Neural progenitor cell (in vitro differentiated cells): ENCODE data around the gene NUDT16. TPM values are rescaled to one million over a fixed set of nuclear protein-coding genes. Genes with fewer than 3 reads are reported as not detected.

ENCODE experiments used
- DNase-seq: peaks from one replicate; pipeline ENCODE4 v3.0.0-alpha.2; 2016; ENCODE audit warnings: low spot score
- H2AFZ ChIP-seq: fragments of 200-600 bp; sonication (generic); replicated peaks from 2 replicates; pipeline ENCODE4 v1.6.1; 2016; ENCODE audit warnings: antibody characterized with exemption
- H3F3A ChIP-seq: fragments of 200-600 bp; sonication (generic); 2 replicates; pipeline ENCODE4 v1.6.1; 2016; ENCODE audit warnings: antibody characterized with exemption, low read depth
- H3K27ac ChIP-seq: fragments of 200-600 bp; sonication (generic); 2 replicates; pipeline ENCODE4 v1.5.1; 2016; ENCODE audit warnings: mild to moderate bottlenecking
- H3K27me3 ChIP-seq: fragments of 200-600 bp; sonication (generic); 2 replicates; pipeline ENCODE4 v1.6.1; 2016; ENCODE audit warnings: mild to moderate bottlenecking, moderate library complexity
- H3K36me3 ChIP-seq: fragments of 200-600 bp; sonication (generic); 2 replicates; pipeline ENCODE4 v1.5.1; 2016
- H3K4me1 ChIP-seq: fragments of 200-600 bp; sonication (generic); 2 replicates; pipeline ENCODE4 v1.6.1; 2016; ENCODE audit warnings: mixed run types
- H3K4me2 ChIP-seq: fragments of 200-600 bp; sonication (generic); 2 replicates; pipeline ENCODE4 v1.6.1; 2016
- H3K4me3 ChIP-seq: fragments of 200-600 bp; sonication (generic); 2 replicates; pipeline ENCODE4 v1.5.1; 2016
- H3K79me2 ChIP-seq: fragments of 200-600 bp; sonication (generic); 2 replicates; pipeline ENCODE4 v1.6.1; 2016; ENCODE audit warnings: low read depth
- H3K9ac ChIP-seq: fragments of 200-600 bp; sonication (generic); 2 replicates; pipeline ENCODE4 v1.6.1; 2016
- H3K9me3 ChIP-seq: fragments of 200-600 bp; sonication (generic); 2 replicates; pipeline ENCODE4 v1.5.1; 2016; ENCODE audit warnings: low read depth
- H4K20me1 ChIP-seq: fragments of 200-600 bp; sonication (generic); 2 replicates; pipeline ENCODE4 v1.6.1; 2016; ENCODE audit warnings: low read depth
- H3K27ac Mint-ChIP-seq: 3 replicates; pipeline ENCODE4 v1.8.0; 2021; ENCODE audit warnings: mixed read lengths
- H3K27me3 Mint-ChIP-seq: 2 replicates; pipeline ENCODE4 v1.8.0; 2022; ENCODE audit warnings: low read depth, mild to moderate bottlenecking, inconsistent platforms, moderate library complexity, mixed read lengths; ENCODE audit not compliant: insufficient read depth
- H3K36me3 Mint-ChIP-seq: 3 replicates; pipeline ENCODE4 v1.8.0; 2021; ENCODE audit warnings: mixed read lengths
- H3K4me1 Mint-ChIP-seq: 3 replicates; pipeline ENCODE4 v1.8.0; 2021; ENCODE audit warnings: mixed read lengths
- H3K4me3 Mint-ChIP-seq: 3 replicates; pipeline ENCODE4 v1.8.0; 2021; ENCODE audit warnings: mild to moderate bottlenecking, moderate library complexity, mixed read lengths
- H3K9me3 Mint-ChIP-seq: 3 replicates; pipeline ENCODE4 v1.8.0; 2020; ENCODE audit warnings: mixed read lengths
- EZH2 ChIP-seq: fragments of 200-600 bp; sonication (generic); IDR thresholded peaks from 2 replicates; pipeline ENCODE4 v1.6.1; 2017; ENCODE audit warnings: antibody characterized with exemption, mild to moderate bottlenecking, moderate library complexity
- EZH2phosphoT487 ChIP-seq: fragments of 200-600 bp; sonication (generic); IDR thresholded peaks from 2 replicates; pipeline ENCODE4 v1.6.1; 2017; ENCODE audit warnings: antibody characterized with exemption
- total RNA-seq: library from RNA; depleted of rRNA; stranded (reverse); fragments of >200 nt; gene quantifications from 2 replicates; pipeline ENCODE4 v1.2.3, GENCODE V29; 2015; ENCODE audit warnings: low replicate concordance
- TF ChIP-seq, protein P1 (sequence below): fragments of 200-600 bp; sonication (generic); IDR thresholded peaks from 2 replicates; pipeline ENCODE4 v1.5.1; 2017; ENCODE audit warnings: antibody characterized with exemption, mild to moderate bottlenecking

NUDT16 gene
- total RNA-seq, 1 donor from 2014 or later = 19.1 TPM

DNA sequence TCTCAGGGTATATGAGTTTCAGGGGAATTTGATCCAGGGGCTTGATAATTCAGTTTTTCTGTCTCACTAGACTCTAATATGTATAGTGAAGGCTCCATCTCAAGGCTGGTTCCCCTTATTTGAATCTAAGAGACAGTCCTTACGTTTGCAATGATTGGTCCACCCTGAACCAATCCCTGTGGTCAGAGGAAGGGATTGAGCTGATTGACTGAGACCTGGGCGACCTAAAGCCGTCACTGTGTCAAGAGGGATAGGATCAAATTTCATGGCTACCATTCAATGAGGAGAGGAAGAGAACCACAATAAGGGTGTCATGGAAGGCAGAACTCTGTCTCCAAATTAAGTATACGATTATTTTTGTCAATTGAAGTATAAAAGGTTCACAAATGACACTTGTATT, 16.3 kb downstream of the NUDT16 start:
- Histone ChIP-seq H2AFZ (no peak overlapping the region), H3K27ac (no peak overlapping the region), H3K79me2 (no peaks in the 10 kb centered on the region), H3K4me2 (no peak overlapping the region), H3K36me3 (no peaks in the 10 kb centered on the region), H3K9ac (no peak overlapping the region), H3F3A (no peaks in the 10 kb centered on the region), H3K4me1 (no peaks in the 10 kb centered on the region), H4K20me1 (no peaks in the 10 kb centered on the region), H3K27me3 (no peaks in the 10 kb centered on the region), H3K9me3 (no peaks in the 10 kb centered on the region), H3K4me3 (no peak overlapping the region)
- no peak overlapping the region for H3K4me3 Mint-ChIP-seq
- H3K27me3 Mint-ChIP-seq = peaks cover 2% of the 10 kb centered on the region
- TF ChIP-seq EZH2 (no peak), EZH2phosphoT487 (no peak)
- TF ChIP-seq, protein P1, sequence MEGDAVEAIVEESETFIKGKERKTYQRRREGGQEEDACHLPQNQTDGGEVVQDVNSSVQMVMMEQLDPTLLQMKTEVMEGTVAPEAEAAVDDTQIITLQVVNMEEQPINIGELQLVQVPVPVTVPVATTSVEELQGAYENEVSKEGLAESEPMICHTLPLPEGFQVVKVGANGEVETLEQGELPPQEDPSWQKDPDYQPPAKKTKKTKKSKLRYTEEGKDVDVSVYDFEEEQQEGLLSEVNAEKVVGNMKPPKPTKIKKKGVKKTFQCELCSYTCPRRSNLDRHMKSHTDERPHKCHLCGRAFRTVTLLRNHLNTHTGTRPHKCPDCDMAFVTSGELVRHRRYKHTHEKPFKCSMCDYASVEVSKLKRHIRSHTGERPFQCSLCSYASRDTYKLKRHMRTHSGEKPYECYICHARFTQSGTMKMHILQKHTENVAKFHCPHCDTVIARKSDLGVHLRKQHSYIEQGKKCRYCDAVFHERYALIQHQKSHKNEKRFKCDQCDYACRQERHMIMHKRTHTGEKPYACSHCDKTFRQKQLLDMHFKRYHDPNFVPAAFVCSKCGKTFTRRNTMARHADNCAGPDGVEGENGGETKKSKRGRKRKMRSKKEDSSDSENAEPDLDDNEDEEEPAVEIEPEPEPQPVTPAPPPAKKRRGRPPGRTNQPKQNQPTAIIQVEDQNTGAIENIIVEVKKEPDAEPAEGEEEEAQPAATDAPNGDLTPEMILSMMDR = no peak
- peaks cover 2% of the 10 kb centered on the region for H3K9me3 Mint-ChIP-seq
- H3K27ac Mint-ChIP-seq = no peak overlapping the region
- peaks cover 20% of the 10 kb centered on the region for H3K4me1 Mint-ChIP-seq
- no peak for DNase-seq
- no peaks in the 10 kb centered on the region for H3K36me3 Mint-ChIP-seq

GRCh38 chr3:131401978-131402377, 20.4 kb downstream of the NUDT16 start:
- H3K9ac ChIP-seq = no peak overlapping the region
- no peaks in the 10 kb centered on the region for H3K36me3 ChIP-seq

DNA sequence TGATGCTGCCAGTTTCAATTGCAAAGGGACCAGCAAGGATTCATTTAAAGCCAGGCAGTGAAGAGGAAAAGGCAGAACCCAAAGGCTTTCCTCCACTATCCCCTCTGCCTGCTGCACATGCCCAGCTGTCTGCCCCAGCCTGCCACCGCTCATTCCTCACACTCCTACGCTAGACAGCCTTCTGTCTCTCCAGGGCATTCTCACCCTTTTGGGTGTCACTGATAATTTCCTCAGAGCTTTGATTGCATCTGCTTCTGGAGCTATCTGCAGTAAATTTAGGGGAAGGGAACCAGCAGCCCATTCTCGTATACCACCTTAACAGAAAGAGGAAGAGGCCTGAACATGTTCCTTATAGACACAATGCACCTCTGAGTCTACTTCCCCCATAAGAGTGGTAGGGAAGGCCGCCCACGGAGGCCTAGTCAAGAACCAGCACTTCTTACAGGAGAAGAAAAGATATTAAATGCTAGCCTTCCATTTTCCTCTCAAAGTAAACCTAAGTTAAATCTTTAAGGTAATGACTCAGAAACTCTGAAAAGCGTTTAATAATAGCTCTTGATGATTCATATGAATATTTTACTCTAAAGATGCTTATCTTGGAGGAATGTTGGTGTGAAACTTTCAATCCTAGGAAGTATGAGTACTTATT, 20.9 kb downstream of the NUDT16 start:
- no peaks in the 10 kb centered on the region for H3F3A ChIP-seq
- H3K79me2 ChIP-seq = no peaks in the 10 kb centered on the region
- H3K9me3 ChIP-seq = no peaks in the 10 kb centered on the region
- no peaks in the 10 kb centered on the region for H3K27me3 ChIP-seq
- H2AFZ ChIP-seq = peak overlapping the region; percentile 14
- H3K4me3 ChIP-seq = no peak overlapping the region
- H3K27ac ChIP-seq = no peak overlapping the region
- no peaks in the 10 kb centered on the region for H3K36me3 ChIP-seq
- Mint-ChIP-seq H3K4me3 (no peak overlapping the region), H3K4me1 (peaks cover 2% of the 10 kb centered on the region), H3K36me3 (no peaks in the 10 kb centered on the region), H3K9me3 (peaks cover 8% of the 10 kb centered on the region), H3K27ac (no peak overlapping the region), H3K27me3 (peaks cover 2% of the 10 kb centered on the region)
- DNase-seq = no peak
- no peaks in the 10 kb centered on the region for H3K4me1 ChIP-seq
- no peak overlapping the region for H3K4me2 ChIP-seq
- no peaks in the 10 kb centered on the region for H4K20me1 ChIP-seq
- H3K9ac ChIP-seq = no peak overlapping the region
- TF ChIP-seq EZH2 (no peak), EZH2phosphoT487 (no peak)
- TF ChIP-seq, protein P1 = no peak

More at GRCh38 chr3:131401978-131402377, 20.4 kb downstream of the NUDT16 start:
- no peak for DNase-seq
- Histone ChIP-seq H3K4me3 (no peak overlapping the region), H3F3A (no peaks in the 10 kb centered on the region), H3K27ac (no peak overlapping the region), H3K4me2 (no peak overlapping the region), H3K27me3 (no peaks in the 10 kb centered on the region), H3K9me3 (no peaks in the 10 kb centered on the region), H2AFZ (peak overlapping the region; percentile 14), H3K79me2 (no peaks in the 10 kb centered on the region), H3K4me1 (no peaks in the 10 kb centered on the region), H4K20me1 (no peaks in the 10 kb centered on the region)
- H3K4me3 Mint-ChIP-seq = no peak overlapping the region
- H3K36me3 Mint-ChIP-seq = no peaks in the 10 kb centered on the region
- no peak for TF ChIP-seq EZH2
- TF ChIP-seq EZH2phosphoT487 = no peak
- TF ChIP-seq, protein P1 = no peak
- no peak overlapping the region for H3K27ac Mint-ChIP-seq
- H3K9me3 Mint-ChIP-seq = peaks cover 8% of the 10 kb centered on the region
- H3K27me3 Mint-ChIP-seq = peaks cover 2% of the 10 kb centered on the region
- H3K4me1 Mint-ChIP-seq = peaks cover 2% of the 10 kb centered on the region
